Activated CD8-positive, alpha-beta T cell treated with anti-CD3 and anti-CD28 coated beads for 36 hours (primary cell): Measurements from ENCODE around the gene POLR3K. TPM values are rescaled to one million over a fixed set of nuclear protein-coding genes. Genes with fewer than 3 reads are reported as not detected.

ENCODE experiments used
- ATAC-seq: fragments of 200-7000 bp; cut with Tn5 transposase; one replicate; pipeline ENCODE4 v1.10.0; 2021; ENCODE audit warnings: mild to moderate bottlenecking, moderate library complexity
- CTCF ChIA-PET: fragments of 350-600 bp; sonication (Branson Sonifier 250); formaldehyde crosslinking; loops from one replicate; lab custom pipeline; 2021; ENCODE audit warnings: antibody characterized with exemption; lab: Charles Lee
- POLR2A ChIA-PET: fragments of 350-600 bp; sonication (Branson Sonifier 250); formaldehyde crosslinking; loops from one replicate; lab custom pipeline; 2021; ENCODE audit warnings: antibody characterized with exemption; lab: Charles Lee
- DNase-seq: peaks from one replicate; pipeline ENCODE4 v3.0.0-alpha.2; 2020
- H3K27ac Mint-ChIP-seq: one replicate; pipeline ENCODE4 v1.8.0; 2021; ENCODE audit warnings: mild to moderate bottlenecking, mixed read lengths
- H3K27me3 Mint-ChIP-seq: one replicate; pipeline ENCODE4 v1.8.0; 2021; ENCODE audit warnings: mixed read lengths
- H3K36me3 Mint-ChIP-seq: one replicate; pipeline ENCODE4 v1.8.0; 2021; ENCODE audit warnings: low read depth, mixed read lengths
- H3K4me1 Mint-ChIP-seq: one replicate; pipeline ENCODE4 v1.8.0; 2021; ENCODE audit warnings: low read depth, mixed read lengths
- H3K4me3 Mint-ChIP-seq: one replicate; pipeline ENCODE4 v1.8.0; 2021; ENCODE audit warnings: mild to moderate bottlenecking, moderate library complexity, mixed read lengths
- H3K9me3 Mint-ChIP-seq: one replicate; pipeline ENCODE4 v1.8.0; 2021; ENCODE audit warnings: mixed read lengths
- intact Hi-C: fragments of 100-400 bp; cut with micrococcal nuclease; formaldehyde crosslinking; loops from one replicate; pipeline ENCODE4 v1.10.0; 2022
- total RNA-seq, 2 experiments: library from RNA; stranded (reverse); gene quantifications; one replicate each; pipeline ENCODE4 v1.2.3, GENCODE V29; 2021
- TF ChIP-seq, protein P1 (sequence below): fragments of 200-600 bp; IDR thresholded peaks from one replicate; pipeline ENCODE4 v1.8.0; 2022; ENCODE audit warnings: antibody characterized with exemption, mild to moderate bottlenecking

Gene POLR3K
- total RNA-seq, 2 experiments from 2014 or later = 51.3 to 52.6 TPM

DNA sequence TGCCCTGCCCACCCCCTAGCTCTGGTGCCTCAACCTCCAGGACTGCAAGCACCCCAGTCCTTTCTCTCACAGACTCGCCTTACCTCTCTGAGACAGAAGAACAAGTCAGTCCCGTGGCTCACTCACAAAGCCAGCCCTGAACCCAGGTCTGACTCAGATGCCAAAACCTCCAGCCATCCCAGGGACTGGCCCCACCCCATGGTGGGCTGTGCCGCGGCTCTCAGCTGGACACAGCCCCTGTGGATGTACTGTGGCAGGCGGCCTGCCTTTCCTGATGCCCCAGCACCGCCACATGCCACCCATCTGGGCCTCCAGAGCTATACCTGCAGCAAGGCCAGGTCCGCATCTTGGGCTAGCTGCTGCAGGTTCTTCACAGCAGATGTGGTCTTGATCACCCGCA is 44.4 kb upstream of the POLR3K start:
- Mint-ChIP-seq H3K4me3 (no peak overlapping the region), H3K27ac (no peak overlapping the region), H3K27me3 (no peaks in the 10 kb centered on the region), H3K36me3 (peaks cover 14% of the 10 kb centered on the region), H3K4me1 (peaks cover 6% of the 10 kb centered on the region), H3K9me3 (no peaks in the 10 kb centered on the region)
- CTCF ChIA-PET = interaction anchor here (1.3 to 12.6 kb wide), 14 partner anchors 9 to 130 kb away, joined by 4 to 458 read pairs (median 9); partner anchors contain the start of genes MPG, POLR3K, RHBDF1 and SNRNP25
- intact Hi-C loops = loop anchor here (1.0 kb wide), 1 partner anchor 33 kb away; no protein-coding TSS in a partner anchor
- ATAC-seq = no peak
- POLR2A ChIA-PET = interaction anchor here (0.8 kb wide), 1 partner anchor 29 kb away, joined by 4 read pairs; no protein-coding TSS in a partner anchor
- TF ChIP-seq, protein P1, sequence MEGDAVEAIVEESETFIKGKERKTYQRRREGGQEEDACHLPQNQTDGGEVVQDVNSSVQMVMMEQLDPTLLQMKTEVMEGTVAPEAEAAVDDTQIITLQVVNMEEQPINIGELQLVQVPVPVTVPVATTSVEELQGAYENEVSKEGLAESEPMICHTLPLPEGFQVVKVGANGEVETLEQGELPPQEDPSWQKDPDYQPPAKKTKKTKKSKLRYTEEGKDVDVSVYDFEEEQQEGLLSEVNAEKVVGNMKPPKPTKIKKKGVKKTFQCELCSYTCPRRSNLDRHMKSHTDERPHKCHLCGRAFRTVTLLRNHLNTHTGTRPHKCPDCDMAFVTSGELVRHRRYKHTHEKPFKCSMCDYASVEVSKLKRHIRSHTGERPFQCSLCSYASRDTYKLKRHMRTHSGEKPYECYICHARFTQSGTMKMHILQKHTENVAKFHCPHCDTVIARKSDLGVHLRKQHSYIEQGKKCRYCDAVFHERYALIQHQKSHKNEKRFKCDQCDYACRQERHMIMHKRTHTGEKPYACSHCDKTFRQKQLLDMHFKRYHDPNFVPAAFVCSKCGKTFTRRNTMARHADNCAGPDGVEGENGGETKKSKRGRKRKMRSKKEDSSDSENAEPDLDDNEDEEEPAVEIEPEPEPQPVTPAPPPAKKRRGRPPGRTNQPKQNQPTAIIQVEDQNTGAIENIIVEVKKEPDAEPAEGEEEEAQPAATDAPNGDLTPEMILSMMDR = no peak
- no peak for DNase-seq

GRCh38 chr16:96935-97381 is 43.5 kb upstream of the POLR3K start:
- peaks cover 6% of the 10 kb centered on the region for H3K4me1 Mint-ChIP-seq
- intact Hi-C loops = loop anchor here (1.0 kb wide), 1 partner anchor 32 kb away; no protein-coding TSS in a partner anchor
- H3K27me3 Mint-ChIP-seq = no peaks in the 10 kb centered on the region
- ChIA-PET CTCF (interaction anchor here (0.5 to 12.6 kb wide), 33 partner anchors 10 to 270 kb away, joined by 3 to 458 read pairs (median 5); partner anchors contain the start of genes MPG, POLR3K, RHBDF1 and SNRNP25), POLR2A (interaction anchor here (0.8 to 2.0 kb wide), 5 partner anchors 12 to 31 kb away, joined by 3 to 12 read pairs (median 7); partner anchors contain the start of genes MPG and RHBDF1)
- H3K27ac Mint-ChIP-seq = no peak overlapping the region
- peaks cover 14% of the 10 kb centered on the region for H3K36me3 Mint-ChIP-seq
- H3K4me3 Mint-ChIP-seq = no peak overlapping the region
- no peaks in the 10 kb centered on the region for H3K9me3 Mint-ChIP-seq
- DNase-seq (peak; percentile 95), ATAC-seq (peak; percentile 99)
- TF ChIP-seq, protein P1 = peak; percentile 99

DNA sequence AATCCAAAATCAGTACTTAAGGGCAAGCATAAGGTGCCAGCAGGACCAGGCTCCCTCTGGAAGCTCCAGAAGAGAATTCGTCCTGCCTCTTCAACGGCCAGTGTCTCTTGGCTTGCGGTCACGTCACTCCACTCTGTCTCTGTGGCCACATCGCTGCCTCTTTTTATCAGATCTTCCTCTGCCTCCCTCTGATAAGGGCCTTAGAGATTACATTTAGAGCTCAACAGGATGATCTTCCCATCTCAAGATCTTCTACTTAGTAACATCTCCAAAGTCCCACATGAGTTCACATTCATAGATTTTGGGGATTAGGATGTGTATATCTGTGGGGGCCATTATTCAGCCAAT is 41.5 kb upstream of the POLR3K start:
- POLR2A ChIA-PET = interaction anchor here (0.7 to 2.0 kb wide), 3 partner anchors 17 to 29 kb away, joined by 3 to 12 read pairs (median 10); partner anchors contain the start of gene MPG
- Mint-ChIP-seq H3K4me3 (no peak overlapping the region), H3K36me3 (peaks cover 14% of the 10 kb centered on the region), H3K27me3 (no peaks in the 10 kb centered on the region), H3K9me3 (no peaks in the 10 kb centered on the region), H3K27ac (no peak overlapping the region), H3K4me1 (peaks cover 6% of the 10 kb centered on the region)
- intact Hi-C loops = no loop called here
- ATAC-seq (no peak), DNase-seq (no peak)
- TF ChIP-seq, protein P1 = no peak
- CTCF ChIA-PET = interaction anchor here (4.5 to 12.6 kb wide), 3 partner anchors 10 to 25 kb away, joined by 55 to 458 read pairs (median 73); partner anchors contain the start of genes MPG and RHBDF1

GRCh38 chr16:92431-93339 is 39.3 kb upstream of the POLR3K start:
- intact Hi-C loops = no loop called here
- POLR2A ChIA-PET = interaction anchor here (1.5 kb wide), 1 partner anchor 26 kb away, joined by 4 read pairs; no protein-coding TSS in a partner anchor
- TF ChIP-seq, protein P1 = no peak
- CTCF ChIA-PET = interaction anchor here (12.6 kb wide), 1 partner anchor 23 kb away, joined by 458 read pairs; the partner anchor contains the start of genes MPG and RHBDF1
- Mint-ChIP-seq H3K9me3 (no peaks in the 10 kb centered on the region), H3K4me1 (peaks cover 5% of the 10 kb centered on the region), H3K4me3 (no peak overlapping the region), H3K27ac (no peak overlapping the region), H3K27me3 (no peaks in the 10 kb centered on the region), H3K36me3 (peaks cover 12% of the 10 kb centered on the region)
- DNase-seq = no peak
- no peak for ATAC-seq
